Measurements from ENCODE around the gene CACNA1G. TPM values are rescaled to one million over a fixed set of nuclear protein-coding genes. Genes with fewer than 3 reads are reported as not detected.
A peak's percentile ranks its signal among the peaks of the same experiment; 100 is the strongest.

CACNA1G gene
- total RNA-seq, 1 donor from 2014 or later: 0.27 TPM

DNA sequence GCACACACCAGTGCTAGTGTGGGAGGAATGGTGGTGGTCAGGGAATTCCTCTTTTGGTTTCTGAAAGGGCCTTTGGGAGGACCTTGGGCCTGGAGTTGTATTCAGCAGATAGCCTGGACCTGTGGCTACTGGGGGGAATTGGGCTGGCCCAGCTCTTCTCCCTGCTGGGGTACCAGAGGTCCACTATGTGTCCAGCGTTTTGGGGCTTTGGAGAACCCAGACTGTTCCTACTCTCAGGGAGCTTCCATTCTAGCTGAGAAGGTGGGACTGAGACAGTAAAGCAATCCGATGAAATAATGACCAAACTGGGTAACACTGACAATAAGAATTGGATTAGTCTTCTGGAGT, 25.6 kb upstream of the CACNA1G start:
- no peaks in the 10 kb centered on the region for H3K9me3 ChIP-seq (ENCODE audit: insufficient read depth, low read depth, low read length)
- TF ChIP-seq EZH2 (IDR thresholded peaks at IDR 0.05; ENCODE audit: insufficient read depth, low read length): no peak
- TF ChIP-seq, protein P1, sequence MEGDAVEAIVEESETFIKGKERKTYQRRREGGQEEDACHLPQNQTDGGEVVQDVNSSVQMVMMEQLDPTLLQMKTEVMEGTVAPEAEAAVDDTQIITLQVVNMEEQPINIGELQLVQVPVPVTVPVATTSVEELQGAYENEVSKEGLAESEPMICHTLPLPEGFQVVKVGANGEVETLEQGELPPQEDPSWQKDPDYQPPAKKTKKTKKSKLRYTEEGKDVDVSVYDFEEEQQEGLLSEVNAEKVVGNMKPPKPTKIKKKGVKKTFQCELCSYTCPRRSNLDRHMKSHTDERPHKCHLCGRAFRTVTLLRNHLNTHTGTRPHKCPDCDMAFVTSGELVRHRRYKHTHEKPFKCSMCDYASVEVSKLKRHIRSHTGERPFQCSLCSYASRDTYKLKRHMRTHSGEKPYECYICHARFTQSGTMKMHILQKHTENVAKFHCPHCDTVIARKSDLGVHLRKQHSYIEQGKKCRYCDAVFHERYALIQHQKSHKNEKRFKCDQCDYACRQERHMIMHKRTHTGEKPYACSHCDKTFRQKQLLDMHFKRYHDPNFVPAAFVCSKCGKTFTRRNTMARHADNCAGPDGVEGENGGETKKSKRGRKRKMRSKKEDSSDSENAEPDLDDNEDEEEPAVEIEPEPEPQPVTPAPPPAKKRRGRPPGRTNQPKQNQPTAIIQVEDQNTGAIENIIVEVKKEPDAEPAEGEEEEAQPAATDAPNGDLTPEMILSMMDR (IDR thresholded peaks at IDR 0.05; ENCODE audit: insufficient read depth, low read depth, low read length): no peak
- H3K27ac Mint-ChIP-seq (ENCODE audit: unreplicated experiment): no peak overlapping the region
- no peak overlapping the region for H3K4me2 ChIP-seq (ENCODE audit: low read length)
- peaks cover 11% of the 10 kb centered on the region for H3K4me1 Mint-ChIP-seq (ENCODE audit: low read depth, unreplicated experiment)
- no peak overlapping the region for H3K4me3 Mint-ChIP-seq (ENCODE audit: unreplicated experiment)
- no peak overlapping the region for H3K9ac ChIP-seq (ENCODE audit: low read length)
- FAIRE-seq (no peak), DNase-seq (ENCODE audit: low read depth) (no peak)
- H4K20me1 ChIP-seq (ENCODE audit: insufficient read depth, low read length): no peaks in the 10 kb centered on the region
- no peak overlapping the region for H3K27ac ChIP-seq (ENCODE audit: low read depth, low read length)
- H3K27me3 Mint-ChIP-seq (ENCODE audit: low read depth, unreplicated experiment): peaks cover 63% of the 10 kb centered on the region
- no peaks in the 10 kb centered on the region for H3K79me2 ChIP-seq (ENCODE audit: insufficient read depth, low read length)
- peaks cover 11% of the 10 kb centered on the region for H3K4me1 ChIP-seq (ENCODE audit: insufficient read depth, low read length)
- peaks cover 9% of the 10 kb centered on the region for H3K36me3 Mint-ChIP-seq (ENCODE audit: low read depth, unreplicated experiment)
- H3K4me3 ChIP-seq (ENCODE audit: insufficient read depth, low read depth, low read length): no peak overlapping the region
- H3K27me3 ChIP-seq (ENCODE audit: insufficient read depth, low read length): peaks cover 21% of the 10 kb centered on the region
- H3K9me3 Mint-ChIP-seq (ENCODE audit: unreplicated experiment): peaks cover 2% of the 10 kb centered on the region
- H2AFZ ChIP-seq (ENCODE audit: low read depth, low read length): no peak overlapping the region
- no peaks in the 10 kb centered on the region for H3K36me3 ChIP-seq (ENCODE audit: insufficient read depth, low read length)

DNA sequence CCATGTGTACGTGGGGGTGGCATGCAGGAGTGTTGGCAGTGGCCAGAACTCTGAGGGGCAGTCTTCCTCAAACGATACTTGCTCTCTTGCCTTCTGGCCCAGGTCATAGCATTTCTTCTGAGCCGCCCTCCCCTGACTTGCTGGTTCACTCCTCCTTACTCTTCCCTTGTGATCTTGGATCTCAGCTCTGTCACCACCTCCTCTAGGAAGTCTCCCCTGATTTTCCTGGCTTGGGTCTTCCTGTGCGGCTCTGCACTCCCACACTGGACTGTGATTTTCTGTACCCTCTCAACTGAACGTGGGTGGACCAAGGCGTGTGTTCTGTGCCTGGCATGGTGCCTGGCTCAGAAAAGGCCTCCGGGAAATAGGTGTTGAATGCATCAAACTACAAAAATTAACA, 25.1 kb upstream of the CACNA1G start:
- H3K4me2 ChIP-seq (ENCODE audit: low read length): no peak overlapping the region
- H3K27me3 ChIP-seq (ENCODE audit: insufficient read depth, low read length): peaks cover 21% of the 10 kb centered on the region
- no peak for DNase-seq (ENCODE audit: low read depth)
- H3K36me3 ChIP-seq (ENCODE audit: insufficient read depth, low read length): no peaks in the 10 kb centered on the region
- H3K4me3 Mint-ChIP-seq (ENCODE audit: unreplicated experiment): no peak overlapping the region
- H2AFZ ChIP-seq (ENCODE audit: low read depth, low read length): no peak overlapping the region
- H3K27ac Mint-ChIP-seq (ENCODE audit: unreplicated experiment): peak overlapping the region; percentile 10
- no peak overlapping the region for H3K9ac ChIP-seq (ENCODE audit: low read length)
- FAIRE-seq: no peak
- H3K4me1 Mint-ChIP-seq (ENCODE audit: low read depth, unreplicated experiment): peaks cover 11% of the 10 kb centered on the region
- H3K36me3 Mint-ChIP-seq (ENCODE audit: low read depth, unreplicated experiment): peaks cover 9% of the 10 kb centered on the region
- no peaks in the 10 kb centered on the region for H3K9me3 ChIP-seq (ENCODE audit: insufficient read depth, low read depth, low read length)
- H3K79me2 ChIP-seq (ENCODE audit: insufficient read depth, low read length): no peaks in the 10 kb centered on the region
- TF ChIP-seq, protein P1 (IDR thresholded peaks at IDR 0.05; ENCODE audit: insufficient read depth, low read depth, low read length): no peak
- TF ChIP-seq EZH2 (IDR thresholded peaks at IDR 0.05; ENCODE audit: insufficient read depth, low read length): no peak
- no peak overlapping the region for H3K4me3 ChIP-seq (ENCODE audit: insufficient read depth, low read depth, low read length)
- H3K27me3 Mint-ChIP-seq (ENCODE audit: low read depth, unreplicated experiment): peaks cover 62% of the 10 kb centered on the region
- H4K20me1 ChIP-seq (ENCODE audit: insufficient read depth, low read length): no peaks in the 10 kb centered on the region
- H3K9me3 Mint-ChIP-seq (ENCODE audit: unreplicated experiment): peaks cover 2% of the 10 kb centered on the region
- peaks cover 11% of the 10 kb centered on the region for H3K4me1 ChIP-seq (ENCODE audit: insufficient read depth, low read length)
- no peak overlapping the region for H3K27ac ChIP-seq (ENCODE audit: low read depth, low read length)

DNA sequence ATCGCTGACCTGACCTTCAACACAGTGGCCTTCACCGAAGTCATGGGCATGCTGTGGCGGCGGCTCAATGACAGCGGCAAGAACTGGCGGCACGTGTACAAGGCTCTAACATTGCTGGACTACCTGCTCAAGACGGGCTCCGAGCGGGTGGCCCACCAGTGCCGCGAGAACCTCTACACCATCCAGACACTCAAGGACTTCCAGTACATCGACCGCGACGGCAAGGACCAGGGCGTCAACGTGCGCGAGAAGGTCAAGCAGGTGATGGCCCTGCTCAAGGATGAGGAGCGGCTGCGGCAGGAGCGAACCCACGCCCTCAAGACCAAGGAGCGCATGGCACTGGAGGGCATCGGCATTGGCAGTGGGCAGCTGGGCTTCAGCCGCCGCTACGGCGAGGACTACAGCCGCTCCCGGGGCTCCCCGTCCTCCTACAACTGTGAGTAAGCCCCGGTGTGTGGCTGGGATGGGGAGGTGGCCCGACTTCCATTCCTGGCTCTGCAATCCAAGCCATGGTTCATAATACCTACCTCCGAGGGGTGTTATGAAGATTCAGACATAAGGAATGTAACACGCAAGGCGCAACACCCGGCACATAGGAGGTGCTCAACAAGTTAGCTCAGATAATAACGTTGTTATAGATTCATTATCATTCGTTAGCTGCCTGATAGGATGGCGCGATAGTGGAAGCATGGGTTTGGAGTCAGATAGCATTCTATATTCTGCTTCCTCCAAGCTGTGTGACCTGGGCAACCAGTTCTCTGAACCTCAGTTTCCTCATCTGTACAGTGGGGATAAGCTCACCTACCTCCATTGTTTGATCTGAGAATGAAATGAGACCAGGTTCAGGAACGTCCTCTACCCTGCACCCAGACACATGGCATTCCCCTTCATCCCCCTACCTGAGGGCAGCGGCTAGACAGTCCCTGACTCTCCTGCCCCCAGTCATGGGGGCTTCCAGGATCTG, 23.6 kb upstream of the CACNA1G start:
- no peak for FAIRE-seq
- H3K9ac ChIP-seq (ENCODE audit: low read length): no peak overlapping the region
- H3K4me3 Mint-ChIP-seq (ENCODE audit: unreplicated experiment): no peak overlapping the region
- no peaks in the 10 kb centered on the region for H3K79me2 ChIP-seq (ENCODE audit: insufficient read depth, low read length)
- H3K27me3 Mint-ChIP-seq (ENCODE audit: low read depth, unreplicated experiment): peaks cover 47% of the 10 kb centered on the region
- DNase-seq (ENCODE audit: low read depth): no peak
- peaks cover 9% of the 10 kb centered on the region for H3K36me3 Mint-ChIP-seq (ENCODE audit: low read depth, unreplicated experiment)
- no peaks in the 10 kb centered on the region for H3K9me3 ChIP-seq (ENCODE audit: insufficient read depth, low read depth, low read length)
- H3K4me1 ChIP-seq (ENCODE audit: insufficient read depth, low read length): peaks cover 19% of the 10 kb centered on the region
- H3K4me3 ChIP-seq (ENCODE audit: insufficient read depth, low read depth, low read length): no peak overlapping the region
- TF ChIP-seq, protein P1 (IDR thresholded peaks at IDR 0.05; ENCODE audit: insufficient read depth, low read depth, low read length): no peak
- no peak for TF ChIP-seq EZH2 (IDR thresholded peaks at IDR 0.05; ENCODE audit: insufficient read depth, low read length)
- peaks cover 15% of the 10 kb centered on the region for H3K27me3 ChIP-seq (ENCODE audit: insufficient read depth, low read length)
- peaks cover 2% of the 10 kb centered on the region for H3K9me3 Mint-ChIP-seq (ENCODE audit: unreplicated experiment)
- H4K20me1 ChIP-seq (ENCODE audit: insufficient read depth, low read length): no peaks in the 10 kb centered on the region
- H3K27ac Mint-ChIP-seq (ENCODE audit: unreplicated experiment): no peak overlapping the region
- H3K4me1 Mint-ChIP-seq (ENCODE audit: low read depth, unreplicated experiment): peaks cover 11% of the 10 kb centered on the region
- H2AFZ ChIP-seq (ENCODE audit: low read depth, low read length): no peak overlapping the region
- no peak overlapping the region for H3K27ac ChIP-seq (ENCODE audit: low read depth, low read length)
- H3K4me2 ChIP-seq (ENCODE audit: low read length): no peak overlapping the region
- no peaks in the 10 kb centered on the region for H3K36me3 ChIP-seq (ENCODE audit: insufficient read depth, low read length)
